HPDE6-E6E7 (cell line): ENCODE data around the gene FAM24B.
"Not testable (repeated sequence)": the region's sequence is repeated elsewhere in the genome, so short reads cannot be mapped to it uniquely, and the experiment has no call there.

Experiments used
- DNase-seq: peaks from one replicate; pipeline ENCODE4 v3.0.0; 2011; ENCODE audit warnings: missing footprints; ENCODE audit errors: extremely low spot score

FAM24B gene, protein sequence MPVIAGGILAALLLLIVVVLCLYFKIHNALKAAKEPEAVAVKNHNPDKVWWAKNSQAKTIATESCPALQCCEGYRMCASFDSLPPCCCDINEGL

DNA sequence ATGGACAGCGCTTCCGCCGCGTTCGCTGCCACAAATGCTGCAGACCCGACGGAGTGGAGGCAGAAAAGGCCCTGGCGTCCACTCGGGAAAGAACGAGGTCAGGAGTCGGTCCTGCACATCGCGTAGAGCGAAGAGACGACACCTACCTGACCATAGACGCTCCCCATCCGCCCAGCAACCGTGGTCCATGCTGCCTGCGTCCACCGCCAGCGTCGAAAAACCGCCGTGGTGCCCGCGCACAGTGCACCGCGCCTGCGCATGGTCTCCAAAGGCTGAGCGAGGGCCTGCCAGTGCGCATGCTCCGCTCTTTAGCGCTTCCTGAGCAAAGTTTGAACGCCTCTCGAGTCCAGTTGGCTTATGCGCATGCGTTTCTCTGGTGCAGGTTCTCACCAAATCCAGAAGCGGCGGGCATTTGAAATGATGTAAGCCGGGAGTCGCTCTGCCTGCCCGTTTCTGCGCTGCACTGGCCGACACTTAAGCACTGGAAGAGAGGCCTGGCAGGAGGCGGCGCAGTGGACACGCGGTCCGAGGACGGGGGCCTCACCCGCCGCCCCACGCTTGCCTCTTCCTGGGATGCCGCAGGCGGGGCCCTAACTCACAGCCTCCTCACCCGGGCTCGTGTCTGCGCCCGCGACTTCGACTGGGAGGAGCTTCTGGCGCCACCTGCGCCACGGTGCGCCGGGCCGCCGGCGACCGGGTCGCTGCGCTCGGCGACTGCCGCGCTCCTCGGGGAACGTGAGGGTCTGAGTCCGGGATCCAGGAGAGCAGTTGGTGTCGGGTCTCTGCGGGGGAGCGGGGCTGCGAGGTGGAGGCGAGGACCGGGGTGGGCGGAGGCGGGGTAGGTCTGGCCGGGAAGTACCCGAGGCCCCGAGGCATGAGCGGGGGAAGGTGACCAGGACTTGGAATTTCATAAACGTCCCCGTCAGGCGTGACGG lies at the start of gene FAM24B:
Gene FAM24B, minus strand, starts transcription at position 243 of the 935 bp plus-strand sequence. CDS start 29,066 bp downstream, outside the sequence.
- peak; percentile 93 for DNase-seq

DNA sequence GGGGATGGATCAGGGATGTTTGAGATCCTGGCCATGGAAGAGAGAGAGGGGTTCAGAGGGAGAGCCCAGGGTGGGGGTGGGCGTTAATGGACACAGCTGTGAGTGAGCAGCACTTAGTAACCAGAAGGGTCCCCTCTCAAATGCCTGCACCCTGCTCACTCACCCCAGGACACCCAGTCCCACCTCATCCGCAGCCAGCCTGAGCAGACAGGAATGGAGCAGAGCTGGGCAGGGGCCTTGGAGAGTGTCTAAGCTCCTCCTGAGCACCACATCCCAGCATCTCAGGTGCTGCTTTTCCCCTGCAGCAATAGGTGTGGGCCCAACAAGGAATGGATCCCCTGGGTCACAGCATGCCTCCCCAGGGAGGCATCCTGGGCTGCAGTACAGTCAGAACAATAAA lies 36.3 kb upstream of the FAM24B start:
- no peak for DNase-seq

- peak; percentile 54 for DNase-seq
Measured at GRCh38 chr10:122911889-122912484, 32.6 kb upstream of the FAM24B start.

- DNase-seq, result no peak
Measured at GRCh38 chr10:122910310-122910709, 30.9 kb upstream of the FAM24B start, which contains the start of gene FAM24A. Gene FAM24A, plus strand, starts transcription at chr10:122910610. Its CDS starts 1,025 bp downstream, at chr10:122911635.

- not testable (repeated sequence) for DNase-seq
Measured at GRCh38 chr10:122903861-122904260, 24.5 kb upstream of the FAM24B start.

DNA sequence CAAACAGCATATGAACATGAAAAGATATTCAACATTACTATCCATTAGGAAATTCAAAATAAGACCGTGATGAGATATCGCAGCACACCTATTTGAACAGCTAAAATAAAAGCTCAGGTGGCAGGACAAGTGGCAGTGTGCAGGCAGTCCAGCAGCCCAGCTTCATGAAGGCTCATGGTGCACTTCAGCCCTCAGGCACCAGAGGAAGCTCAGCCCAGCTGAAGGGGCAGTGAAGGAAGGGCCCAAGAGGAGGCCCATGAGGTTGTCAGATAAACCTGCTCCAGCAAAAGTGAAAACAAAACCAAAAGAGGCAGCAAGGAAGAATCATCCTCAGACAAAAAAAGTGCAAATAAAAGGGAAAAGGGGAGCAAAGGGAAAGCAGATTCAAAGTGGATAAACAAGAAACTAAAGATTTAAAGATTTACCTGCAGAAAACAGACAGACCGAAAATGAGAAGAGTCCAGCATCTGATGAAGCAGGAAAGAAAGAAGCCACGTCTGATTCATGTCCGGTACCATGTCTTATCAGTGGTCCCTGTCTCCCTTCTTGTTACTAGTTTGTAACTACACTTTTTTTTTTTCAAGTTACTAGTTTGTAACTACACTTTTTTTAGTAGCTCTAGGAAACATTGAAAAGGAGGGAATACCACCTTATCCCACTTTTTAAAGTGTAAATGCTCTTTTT lies 15.0 kb upstream of the FAM24B start:
- no peak for DNase-seq

DNA sequence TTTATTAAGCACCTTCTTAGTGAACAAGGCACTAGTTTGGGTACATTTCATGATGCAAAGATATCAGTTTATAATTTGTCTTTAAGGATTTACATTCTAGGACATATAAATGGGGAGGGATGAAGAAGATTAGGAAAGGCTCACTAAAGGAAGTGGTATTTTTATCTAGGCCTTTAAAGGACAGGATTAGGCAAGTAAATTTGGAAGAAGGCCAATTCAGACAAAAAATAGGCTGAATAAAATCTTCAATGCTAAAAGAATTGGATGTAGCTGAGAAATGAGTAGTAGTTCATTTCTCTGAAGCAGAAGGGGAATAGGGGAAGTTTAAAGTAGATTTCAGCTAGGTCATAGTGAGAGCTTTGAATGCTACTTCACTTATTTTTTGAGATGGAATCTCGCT lies 4.8 kb upstream of the FAM24B start:
- DNase-seq, result no peak

DNA sequence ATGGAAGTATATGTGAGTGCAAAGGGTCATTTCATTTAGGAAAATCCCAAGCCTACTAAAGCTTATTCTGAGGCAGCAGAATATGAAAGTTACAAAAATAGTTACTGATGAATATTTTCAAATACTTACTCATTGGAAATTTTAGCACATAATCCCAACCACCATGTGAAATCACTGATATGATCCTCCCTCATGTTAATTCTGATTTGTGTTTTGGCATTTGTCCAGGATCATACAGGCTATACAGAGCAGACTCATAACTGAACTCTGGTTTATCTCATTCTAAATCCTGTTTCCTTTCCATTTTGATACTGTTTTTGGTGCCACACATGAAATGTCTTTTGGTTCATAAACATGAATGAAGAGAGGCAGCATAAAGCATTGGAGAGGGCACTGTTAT lies 3.4 kb upstream of the FAM24B start:
- no peak for DNase-seq

DNA sequence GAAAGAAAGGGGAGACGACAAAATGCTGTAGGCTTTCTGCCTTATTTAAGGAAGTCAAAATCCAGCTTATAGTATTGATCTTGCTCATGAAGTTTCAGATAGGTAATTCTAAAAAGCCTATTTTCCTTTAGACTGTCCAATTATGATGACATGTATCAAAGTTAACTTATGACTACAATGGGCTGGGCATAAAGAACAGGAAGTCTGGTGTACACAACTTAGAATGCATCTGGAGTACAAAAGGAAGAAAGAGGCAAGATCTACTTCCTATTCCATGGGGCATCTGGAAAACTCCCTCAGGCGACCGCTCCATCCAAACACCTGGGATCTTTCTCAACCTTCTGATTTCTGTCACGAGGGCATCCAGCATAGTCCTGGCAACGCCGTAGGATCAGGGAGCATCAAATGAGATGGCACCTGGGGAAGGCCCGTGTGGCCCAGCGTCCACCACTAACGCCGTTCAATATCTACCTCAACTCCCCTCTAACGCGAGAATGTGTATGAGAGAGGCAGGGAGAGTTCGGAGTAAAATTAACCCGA lies 512 bp downstream of the FAM24B start:
- peak; percentile 14 for DNase-seq

DNA sequence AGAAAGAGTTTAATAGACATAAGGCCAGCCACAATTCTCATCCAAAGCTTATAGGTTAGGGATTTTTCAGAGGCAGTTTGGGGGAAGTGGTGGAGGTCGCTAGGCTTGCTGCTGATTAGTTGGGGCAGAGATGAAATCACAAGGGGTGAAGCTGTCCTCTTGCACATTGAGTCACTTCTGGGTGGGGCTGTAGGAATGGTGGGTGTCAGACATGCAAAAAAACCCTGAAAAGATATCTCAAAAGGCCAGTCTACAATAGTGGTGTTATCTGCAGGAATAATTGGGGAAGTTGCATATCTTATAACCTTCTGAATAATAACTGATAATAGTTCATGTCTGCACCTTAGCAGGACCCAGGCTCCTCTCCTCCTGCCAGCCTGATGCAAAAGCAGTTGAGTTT lies 2.1 kb downstream of the FAM24B start:
- no peak for DNase-seq

DNA sequence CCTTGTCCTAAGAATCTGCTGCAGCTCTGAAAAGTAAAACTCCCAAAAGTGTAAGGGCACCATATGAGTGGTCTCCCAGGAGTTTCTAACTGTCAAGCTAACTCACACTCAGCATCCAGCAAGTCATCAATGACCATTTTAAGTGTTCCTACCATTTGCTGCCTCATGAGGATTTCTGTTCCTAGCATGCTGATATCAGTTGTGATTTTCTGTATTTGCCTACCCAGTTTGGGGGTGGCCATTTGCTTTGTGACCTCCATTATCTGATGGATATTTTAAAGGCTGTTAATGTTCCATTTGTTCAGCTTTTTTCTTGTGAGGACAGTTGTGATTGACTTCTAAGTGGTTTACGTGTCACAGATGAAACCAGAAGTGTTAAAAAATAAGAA lies 2.9 kb downstream of the FAM24B start:
- no peak for DNase-seq

- DNase-seq, result no peak
Measured at GRCh38 chr10:122875843-122876466, 3.4 kb downstream of the FAM24B start.

GRCh38 chr10:122871947-122872346 lies 7.4 kb downstream of the FAM24B start:
- not testable (repeated sequence) for DNase-seq

DNA sequence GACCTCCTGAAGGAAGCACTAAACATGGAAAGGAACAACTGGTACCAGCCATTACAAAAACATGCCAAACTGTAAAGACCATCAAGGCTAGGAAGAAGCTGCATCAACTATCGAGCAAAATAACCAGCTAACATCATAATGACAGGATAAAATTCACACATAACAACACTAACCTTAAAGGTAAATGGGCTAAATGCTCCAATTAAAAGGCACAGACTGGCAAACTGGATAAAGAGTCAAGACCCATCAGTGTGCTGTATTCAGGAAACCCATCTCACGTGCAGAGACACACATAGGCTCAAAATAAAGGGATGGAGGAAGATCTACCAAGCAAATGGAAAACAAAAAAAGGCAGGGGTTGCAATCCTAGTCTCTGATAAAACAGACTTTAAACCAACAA lies 10.6 kb downstream of the FAM24B start:
- not testable (repeated sequence) for DNase-seq

GRCh38 chr10:122866757-122867482 lies 12.5 kb downstream of the FAM24B start:
- not testable (repeated sequence) for DNase-seq

DNA sequence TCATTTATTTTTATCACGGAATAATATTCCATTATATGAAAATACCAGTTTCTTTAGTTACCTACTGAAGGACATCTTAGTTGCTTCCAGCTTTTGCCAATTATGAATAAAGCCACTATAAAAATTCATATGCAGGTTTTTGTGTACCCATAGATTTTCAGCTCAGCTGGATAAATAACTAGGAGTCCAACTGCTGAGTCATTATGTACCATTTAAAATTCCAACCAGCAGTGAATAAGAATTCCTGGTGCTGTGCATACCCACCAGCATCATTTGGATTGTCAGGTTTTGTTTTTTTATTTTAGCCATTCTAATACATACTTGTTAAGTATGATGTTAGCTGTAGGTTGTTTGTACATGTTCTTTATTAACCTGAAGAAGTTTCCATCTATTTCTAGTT lies 14.5 kb downstream of the FAM24B start:
- DNase-seq, result no peak

GRCh38 chr10:122864194-122864592 lies 15.2 kb downstream of the FAM24B start:
- DNase-seq, result no peak

- no peak for DNase-seq
Measured at GRCh38 chr10:122863216-122864193, 15.9 kb downstream of the FAM24B start.

DNA sequence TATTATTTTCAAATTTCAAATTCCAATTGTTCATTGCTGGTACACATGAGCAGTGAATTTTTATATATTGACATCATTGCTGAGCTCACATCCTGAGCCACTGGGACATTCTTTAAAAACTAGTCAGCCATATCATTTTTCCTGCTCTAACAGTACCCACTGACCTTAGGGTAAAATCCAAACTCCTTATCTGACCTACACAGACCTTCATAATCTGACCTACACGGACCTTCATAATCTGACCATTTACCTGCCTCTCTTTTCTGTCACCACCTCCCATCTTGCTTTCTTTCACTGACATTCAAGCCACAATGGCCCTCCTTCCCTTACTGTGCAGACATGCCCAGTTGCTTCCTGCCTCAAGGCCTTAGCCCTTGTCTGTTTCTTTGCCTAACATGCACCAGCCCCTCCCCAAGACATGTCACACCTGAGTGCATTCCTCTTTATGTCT lies 17.6 kb downstream of the FAM24B start:
- DNase-seq, result peak; percentile 34
